IMR-90 (cell line): Measurements from ENCODE around the gene IBA57. TPM values are rescaled to one million over a fixed set of nuclear protein-coding genes. Genes with fewer than 3 reads are reported as not detected.

Experiments
- ATAC-seq: fragments of 200-7000 bp; cut with Tn5 transposase; 2 replicates; pipeline ENCODE4 v1.9.1; 2020; ENCODE audit warnings: low read depth, mild to moderate bottlenecking, moderate library complexity
- BruUV-seq: library from RNA; stranded (reverse); fragments of 400-500 nt; replicated peaks from 2 replicates; lab custom pipeline; 2021; lab: Mats Ljungman, UMichigan
- CTCF ChIA-PET: fragments of 300-600 bp; formaldehyde crosslinking; extraction: SDS; loops from one replicate; lab custom pipeline; 2021; ENCODE audit warnings: antibody characterized with exemption; lab: Yijun Ruan, JAX
- POLR2A ChIA-PET: fragments of 300-600 bp; sonication (Branson Sonifier 250); formaldehyde crosslinking; loops from one replicate; lab custom pipeline; 2022; ENCODE audit warnings: antibody characterized with exemption; ENCODE audit not compliant: unreplicated experiment; lab: Charles Lee
- DNase-seq: peaks from one replicate; pipeline ENCODE4 v3.0.0; 2013
- H2AFZ ChIP-seq: replicated peaks from 2 replicates; pipeline ENCODE3; 2013; ENCODE audit warnings: low read length, mild to moderate bottlenecking; ENCODE audit not compliant: poor library complexity
- H2AK5ac ChIP-seq: 2 replicates; pipeline ENCODE4 v1.6.1; 2013; ENCODE audit warnings: low read depth, low read length, inconsistent platforms
- H2AK9ac ChIP-seq: replicated peaks from 2 replicates; pipeline ENCODE3; 2013; ENCODE audit warnings: mild to moderate bottlenecking, low read depth, low read length, moderate library complexity; ENCODE audit not compliant: poor library complexity
- H2BK120ac ChIP-seq: 2 replicates; pipeline ENCODE4 v1.6.1; 2013; ENCODE audit warnings: low read depth, low read length, inconsistent platforms
- H2BK15ac ChIP-seq: 3 replicates; pipeline ENCODE4 v1.6.1; 2013; ENCODE audit warnings: low read depth, low read length, inconsistent platforms
- H2BK20ac ChIP-seq: 2 replicates; pipeline ENCODE4 v1.6.1; 2013; ENCODE audit warnings: low read depth, mild to moderate bottlenecking, inconsistent platforms, low read length, moderate library complexity
- H2BK5ac ChIP-seq: 2 replicates; pipeline ENCODE4 v1.6.1; 2013; ENCODE audit warnings: mild to moderate bottlenecking, low read depth, low read length, inconsistent platforms; ENCODE audit not compliant: poor library complexity, severe bottlenecking
- H3K14ac ChIP-seq: replicated peaks from 2 replicates; pipeline ENCODE4 v1.6.1; 2013; ENCODE audit warnings: low read depth, low read length, inconsistent platforms
- H3K18ac ChIP-seq: 2 replicates; pipeline ENCODE4 v1.6.1; 2013; ENCODE audit warnings: low read depth, low read length, control low read depth
- H3K23ac ChIP-seq: 2 replicates; pipeline ENCODE4 v1.6.1; 2013; ENCODE audit warnings: low read depth, low read length, inconsistent platforms
- H3K27ac ChIP-seq: 2 replicates; pipeline ENCODE4 v1.5.1; 2013; ENCODE audit warnings: mild to moderate bottlenecking, control low read depth, low read length; ENCODE audit not compliant: insufficient read depth
- H3K27me3 ChIP-seq: 2 replicates; pipeline ENCODE4 v1.6.1; 2013; ENCODE audit warnings: low read length; ENCODE audit not compliant: control insufficient read depth, insufficient read depth
- H3K36me3 ChIP-seq: 2 replicates; pipeline ENCODE4 v1.6.1; 2013; ENCODE audit warnings: low read length, mixed read lengths; ENCODE audit not compliant: control insufficient read depth, insufficient read depth
- H3K4ac ChIP-seq: 2 replicates; pipeline ENCODE4 v1.6.1; 2013; ENCODE audit warnings: low read depth, low read length, inconsistent platforms
- H3K4me1 ChIP-seq: 2 replicates; pipeline ENCODE4 v1.6.1; 2013; ENCODE audit warnings: low read length, mixed read lengths; ENCODE audit not compliant: control insufficient read depth, insufficient read depth
- H3K4me2 ChIP-seq: 2 replicates; pipeline ENCODE4 v1.6.1; 2013; ENCODE audit warnings: low read depth, mild to moderate bottlenecking, control low read depth, low read length, moderate library complexity
- H3K4me3 ChIP-seq: 2 replicates; pipeline ENCODE4 v1.5.1; 2013; ENCODE audit warnings: low read depth, mild to moderate bottlenecking, control low read depth, low read length, moderate library complexity; ENCODE audit not compliant: insufficient read depth
- H3K56ac ChIP-seq: 2 replicates; pipeline ENCODE4 v1.6.1; 2013; ENCODE audit warnings: low read length, inconsistent platforms; ENCODE audit not compliant: insufficient read depth; ENCODE audit errors: extremely low read depth
- H3K79me1 ChIP-seq, 2 experiments: 2 replicates each; pipeline ENCODE4 v1.6.1; 2013; ENCODE audit warnings: low read length in 2 of 2, inconsistent platforms in 1 of 2, low read depth in 1 of 2
- H3K9ac ChIP-seq: 2 replicates; pipeline ENCODE4 v1.6.1; 2013; ENCODE audit warnings: low read depth, low read length, control low read depth
- H3K9me1 ChIP-seq: 2 replicates; pipeline ENCODE4 v1.6.1; 2013; ENCODE audit warnings: low read length, inconsistent platforms; ENCODE audit not compliant: insufficient read depth
- H3K9me3 ChIP-seq: 2 replicates; pipeline ENCODE4 v1.6.1; 2013; ENCODE audit warnings: low read length; ENCODE audit not compliant: control insufficient read depth, insufficient read depth
- H4K20me1 ChIP-seq: 2 replicates; pipeline ENCODE4 v1.6.1; 2013; ENCODE audit warnings: low read length, inconsistent platforms; ENCODE audit not compliant: insufficient read depth
- H4K5ac ChIP-seq: 2 replicates; pipeline ENCODE4 v1.6.1; 2013; ENCODE audit warnings: mild to moderate bottlenecking, low read depth, low read length, control low read depth
- H4K8ac ChIP-seq, 2 experiments: 2 replicates each; pipeline ENCODE4 v1.6.1; 2013; ENCODE audit warnings: low read depth in 2 of 2, low read length in 2 of 2, control low read depth in 1 of 2, inconsistent platforms in 1 of 2
- H4K91ac ChIP-seq: 2 replicates; pipeline ENCODE4 v1.6.1; 2013; ENCODE audit warnings: low read depth, low read length, inconsistent platforms; ENCODE audit not compliant: insufficient read depth
- BHLHE40 ChIP-seq: fragments of 150-350 bp; IDR thresholded peaks from 2 replicates; pipeline ENCODE4 v1.6.1; 2016; ENCODE audit warnings: mild to moderate bottlenecking, low read depth, low read length
- FOS ChIP-seq: fragments of 150-350 bp; IDR thresholded peaks from 2 replicates; pipeline ENCODE4 v1.6.1; 2016; ENCODE audit warnings: low read depth, low read length
- RAD21 ChIP-seq: IDR thresholded peaks from 2 replicates; pipeline ENCODE4 v1.6.1; 2012; ENCODE audit warnings: low read length, improper control_type of control experiment
- USF2 ChIP-seq: fragments of 150-350 bp; IDR thresholded peaks from 2 replicates; pipeline ENCODE4 v1.6.1; 2017; ENCODE audit warnings: mild to moderate bottlenecking, antibody characterized with exemption, low read length, low read depth
- WGBS, 2 experiments: methylation state at CpG; one replicate each; pipeline versions ENCODE4 v1.1.5 to v1.1.7; 2013; ENCODE audit warnings: missing lambda C conversion rate in 2 of 2; ENCODE audit not compliant: insufficient read length in 1 of 2; ENCODE audit errors: extremely low coverage in 2 of 2; 5-methylcytosine and 5-hydroxymethylcytosine counted together
- dilution Hi-C: fragments of 300-500 bp; cut with HindIII; formaldehyde crosslinking; loops from one replicate; pipeline ENCODE4 v1.14.3; 2018; ENCODE audit warnings: low sequenced_read_pairs; ENCODE audit not compliant: unreplicated experiment
- in situ Hi-C: fragments of 300-500 bp; cut with MboI; formaldehyde crosslinking; loops from 3 replicates; pipeline ENCODE4 v1.14.3; 2019; ENCODE audit warnings: low sequenced_read_pairs, inconsistent platforms, mixed read lengths
- intact Hi-C: fragments of 100-400 bp; cut with micrococcal nuclease; formaldehyde crosslinking; loops from 2 replicates; pipeline ENCODE4 v1.10.0; 2022
- polyA plus RNA-seq, 3 experiments: library from polyadenylated mRNA; depleted of rRNA; stranded (reverse); fragments of >200 nt; gene quantifications; 2 replicates each; pipeline ENCODE4 v1.2.3, GENCODE V29; 2012; ENCODE audit warnings: low replicate concordance in 1 of 3
- total RNA-seq: library from RNA; depleted of rRNA; stranded (reverse); fragments of >200 nt; gene quantifications from 2 replicates; pipeline ENCODE4 v1.2.3, GENCODE V29; 2012
- TF ChIP-seq, protein P1 (sequence below): fragments of 150-350 bp; IDR thresholded peaks from 2 replicates; pipeline ENCODE4 v1.6.1; 2016; ENCODE audit warnings: low read depth, mild to moderate bottlenecking, low read length, moderate library complexity, borderline replicate concordance

The IBA57 gene
- total and polyA plus RNA-seq, 2 of the 4 experiments (the other 2 are of a cell fraction), result 2.0 to 2.6 TPM

DNA sequence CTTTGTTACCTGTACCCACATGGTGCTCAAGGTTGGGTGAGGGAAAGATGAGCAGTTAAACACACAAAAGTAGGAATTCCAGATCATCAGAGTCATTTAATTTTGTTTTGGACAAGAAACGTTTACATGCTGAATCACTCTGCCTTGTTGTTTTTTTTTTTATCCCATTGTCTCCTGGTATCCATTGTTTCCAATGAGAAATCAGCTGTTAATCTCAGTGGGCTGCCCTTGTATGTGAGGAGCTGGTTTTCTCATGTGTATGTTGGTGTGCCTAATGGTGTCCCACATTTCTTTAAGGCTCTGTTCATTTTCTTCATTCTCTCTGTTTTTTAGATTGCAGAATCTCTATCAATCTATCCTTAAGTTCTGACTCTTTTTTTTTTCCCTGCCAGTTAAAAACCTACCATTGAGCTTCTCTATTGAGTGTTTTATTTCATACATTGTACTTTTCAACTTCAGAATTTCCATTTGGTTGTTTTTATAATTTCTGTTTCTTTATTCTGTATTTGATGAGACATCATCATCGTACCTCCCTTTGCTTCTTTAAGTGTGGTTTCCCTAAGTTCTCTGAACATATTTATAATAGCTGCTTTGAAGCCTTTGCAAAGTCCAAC is 33.5 kb downstream of the IBA57 start:
- Histone ChIP-seq H2BK120ac (no peak overlapping the region), H4K20me1 (no peaks in the 10 kb centered on the region), H2AK9ac (no peak overlapping the region), H3K4ac (no peak overlapping the region), H3K4me1 (no peaks in the 10 kb centered on the region), H3K9me3 (peaks cover 16% of the 10 kb centered on the region), H2BK15ac (no peak overlapping the region), H4K5ac (no peak overlapping the region), H3K27me3 (no peaks in the 10 kb centered on the region), H4K91ac (no peak overlapping the region), H3K4me2 (no peak overlapping the region), H3K36me3 (no peaks in the 10 kb centered on the region), H4K8ac (no peak overlapping the region), H2BK5ac (no peak overlapping the region), H3K18ac (no peak overlapping the region), H2AFZ (no peak overlapping the region), H3K4me3 (no peak overlapping the region), H2AK5ac (no peak overlapping the region), H3K27ac (no peak overlapping the region), H2BK20ac (no peak overlapping the region), H3K56ac (no peak overlapping the region), H3K14ac (no peak overlapping the region), H3K9ac (no peak overlapping the region), H3K23ac (no peak overlapping the region), H3K79me1 (no peaks in the 10 kb centered on the region), H3K9me1 (no peaks in the 10 kb centered on the region; the same call in 1 of the 2 replicates)
- intact Hi-C loops, result no loop called here
- TF ChIP-seq FOS, result no peak
- TF ChIP-seq USF2, result no peak
- no peak for TF ChIP-seq BHLHE40
- TF ChIP-seq RAD21, result no peak
- TF ChIP-seq, protein P1, sequence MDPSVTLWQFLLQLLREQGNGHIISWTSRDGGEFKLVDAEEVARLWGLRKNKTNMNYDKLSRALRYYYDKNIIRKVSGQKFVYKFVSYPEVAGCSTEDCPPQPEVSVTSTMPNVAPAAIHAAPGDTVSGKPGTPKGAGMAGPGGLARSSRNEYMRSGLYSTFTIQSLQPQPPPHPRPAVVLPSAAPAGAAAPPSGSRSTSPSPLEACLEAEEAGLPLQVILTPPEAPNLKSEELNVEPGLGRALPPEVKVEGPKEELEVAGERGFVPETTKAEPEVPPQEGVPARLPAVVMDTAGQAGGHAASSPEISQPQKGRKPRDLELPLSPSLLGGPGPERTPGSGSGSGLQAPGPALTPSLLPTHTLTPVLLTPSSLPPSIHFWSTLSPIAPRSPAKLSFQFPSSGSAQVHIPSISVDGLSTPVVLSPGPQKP, result no peak
- ChIA-PET POLR2A (no interaction called here), CTCF (no interaction called here)
- dilution Hi-C loops, result no loop called here
- no TSS peak for BruUV-seq
- ATAC-seq, result no peak
- WGBS, 2 experiments, result no CpG with 5 or more reads among the region's 2 CpGs
- DNase-seq, result peak; percentile 20
- in situ Hi-C loops, result no loop called here
